Spleen (tissue), 7 donors: ENCODE data around the gene TAF4.

ENCODE experiments used
- POLR2AphosphoS5 ChIP-seq, 3 donors: sonication (generic); formaldehyde crosslinking; IDR thresholded peaks; one replicate each; pipeline ENCODE4 v1.5.1; 2017; ENCODE audit warnings: antibody characterized with exemption in 3 of 3
- TF ChIP-seq, protein P1 (sequence below), 11 experiments: fragments of 200-600 bp in 7 of 11; fragments of 450-650 bp in 4 of 11; sonication (generic) in 4 of 11; IDR thresholded peaks in 8 of 11; conservative IDR thresholded peaks in 3 of 11; 1 replicate in 7 of 11; 2 replicates in 4 of 11; pipeline versions ENCODE4 v1.4.0 to v1.8.0; 2016 to 2021; ENCODE audit warnings: antibody characterized with exemption in 11 of 11, inconsistent platforms in 4 of 11, mild to moderate bottlenecking in 1 of 11
- donor health status: DM: no; HTN: no; CAD: no; lungs with moderate emphysema.
- donor health status: DM: no; HTN: no; CAD: no.
- donor health status: DM: no; HTN: no; CAD: no.

GRCh38 chr20:62112368-62112767 lies 46.7 kb upstream of the TAF4 start:
- TF ChIP-seq POLR2AphosphoS5 (IDR thresholded peaks at IDR 0.05), result no peak
- TF ChIP-seq, protein P1, sequence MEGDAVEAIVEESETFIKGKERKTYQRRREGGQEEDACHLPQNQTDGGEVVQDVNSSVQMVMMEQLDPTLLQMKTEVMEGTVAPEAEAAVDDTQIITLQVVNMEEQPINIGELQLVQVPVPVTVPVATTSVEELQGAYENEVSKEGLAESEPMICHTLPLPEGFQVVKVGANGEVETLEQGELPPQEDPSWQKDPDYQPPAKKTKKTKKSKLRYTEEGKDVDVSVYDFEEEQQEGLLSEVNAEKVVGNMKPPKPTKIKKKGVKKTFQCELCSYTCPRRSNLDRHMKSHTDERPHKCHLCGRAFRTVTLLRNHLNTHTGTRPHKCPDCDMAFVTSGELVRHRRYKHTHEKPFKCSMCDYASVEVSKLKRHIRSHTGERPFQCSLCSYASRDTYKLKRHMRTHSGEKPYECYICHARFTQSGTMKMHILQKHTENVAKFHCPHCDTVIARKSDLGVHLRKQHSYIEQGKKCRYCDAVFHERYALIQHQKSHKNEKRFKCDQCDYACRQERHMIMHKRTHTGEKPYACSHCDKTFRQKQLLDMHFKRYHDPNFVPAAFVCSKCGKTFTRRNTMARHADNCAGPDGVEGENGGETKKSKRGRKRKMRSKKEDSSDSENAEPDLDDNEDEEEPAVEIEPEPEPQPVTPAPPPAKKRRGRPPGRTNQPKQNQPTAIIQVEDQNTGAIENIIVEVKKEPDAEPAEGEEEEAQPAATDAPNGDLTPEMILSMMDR (IDR thresholded peaks at IDR 0.05 in 8 of 11, conservative IDR thresholded peaks at IDR 0.05 in 3 of 11), result no peak
